ENCODE data around the gene PTPRN2.

Gene PTPRN2

DNA sequence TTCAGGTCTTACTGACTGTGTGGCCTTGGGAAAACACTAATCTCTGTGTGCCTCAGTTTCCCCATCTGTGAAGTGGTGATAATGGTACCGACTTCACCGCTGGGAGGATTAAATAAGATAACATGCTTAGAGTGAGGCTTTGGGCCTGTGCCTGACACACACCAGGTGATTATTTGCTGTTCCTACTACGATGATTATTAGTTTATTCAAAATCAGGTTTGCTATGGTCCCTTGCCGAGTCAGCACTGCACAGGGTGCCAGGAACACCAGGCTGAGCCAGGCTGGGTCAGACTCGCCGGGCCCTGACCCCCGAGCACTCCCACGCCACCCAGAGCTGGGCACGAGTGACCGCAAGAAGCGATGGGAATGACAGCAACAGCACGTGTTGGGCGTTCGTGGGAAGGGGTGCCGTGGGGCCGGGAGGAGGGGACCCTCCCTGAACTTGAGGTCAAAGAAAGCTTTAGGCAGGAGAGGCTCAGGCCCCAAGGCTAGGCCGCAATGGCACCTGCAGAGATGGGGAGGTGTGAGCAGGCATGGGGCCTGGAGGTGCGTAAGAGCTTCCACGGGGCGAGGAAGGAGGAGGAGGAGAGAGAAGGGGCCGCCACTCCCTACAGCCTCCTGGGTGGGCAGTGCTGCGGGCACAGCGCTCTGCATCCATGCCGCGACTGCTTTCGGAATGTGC is 925.4 kb downstream of the PTPRN2 start:
- DNase-seq, result no peak

DNA sequence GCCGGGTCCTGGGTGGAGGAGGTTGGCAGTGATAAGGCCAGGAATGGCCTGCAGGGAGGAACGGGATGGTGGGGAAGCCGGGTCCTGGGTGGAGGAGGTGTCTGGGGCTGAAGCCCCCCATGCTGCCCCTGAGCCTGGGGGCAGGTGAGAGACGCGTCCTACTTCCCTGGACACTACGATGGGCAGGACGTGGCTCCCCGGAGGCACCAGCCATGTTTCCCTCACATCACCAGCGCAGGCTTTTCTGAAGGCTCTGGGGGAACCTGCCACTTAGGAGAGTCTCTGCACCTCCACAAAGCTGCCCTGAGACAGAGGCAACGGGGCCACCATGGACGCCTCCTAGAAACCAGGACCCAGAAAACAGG is 926.0 kb downstream of the PTPRN2 start:
- no peak for DNase-seq

- DNase-seq, result no peak
These were observed 926.5 kb downstream of the PTPRN2 start for GRCh38 chr7:157660971-157661610.

DNA sequence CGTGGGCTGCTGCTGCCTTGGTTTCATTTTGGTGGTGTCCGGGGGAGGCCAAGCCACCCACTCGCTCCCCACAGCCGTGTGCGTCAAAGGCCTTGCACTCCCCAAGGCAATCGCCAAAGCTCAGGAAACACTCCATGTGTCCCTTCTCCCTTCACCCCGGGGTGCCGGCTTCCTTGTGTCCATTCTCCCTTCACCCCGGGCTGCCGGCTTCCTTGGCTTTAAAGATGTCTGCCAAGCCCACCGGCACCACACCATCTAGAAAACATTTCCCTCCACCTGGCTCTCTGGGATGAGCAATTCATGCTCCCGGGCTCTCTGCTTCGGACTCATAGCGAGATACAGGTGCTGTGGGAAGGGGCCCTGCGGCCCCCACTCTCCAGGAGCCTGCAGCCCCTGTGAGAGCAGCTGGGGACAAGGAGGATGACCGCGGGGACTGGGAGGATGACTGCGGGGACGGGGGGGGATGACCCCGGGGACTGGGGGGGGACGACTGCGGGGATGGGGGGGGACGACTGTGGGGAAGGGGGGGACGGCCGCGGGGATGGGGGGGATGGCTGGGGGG is 928.7 kb downstream of the PTPRN2 start:
- no peak for DNase-seq

DNA sequence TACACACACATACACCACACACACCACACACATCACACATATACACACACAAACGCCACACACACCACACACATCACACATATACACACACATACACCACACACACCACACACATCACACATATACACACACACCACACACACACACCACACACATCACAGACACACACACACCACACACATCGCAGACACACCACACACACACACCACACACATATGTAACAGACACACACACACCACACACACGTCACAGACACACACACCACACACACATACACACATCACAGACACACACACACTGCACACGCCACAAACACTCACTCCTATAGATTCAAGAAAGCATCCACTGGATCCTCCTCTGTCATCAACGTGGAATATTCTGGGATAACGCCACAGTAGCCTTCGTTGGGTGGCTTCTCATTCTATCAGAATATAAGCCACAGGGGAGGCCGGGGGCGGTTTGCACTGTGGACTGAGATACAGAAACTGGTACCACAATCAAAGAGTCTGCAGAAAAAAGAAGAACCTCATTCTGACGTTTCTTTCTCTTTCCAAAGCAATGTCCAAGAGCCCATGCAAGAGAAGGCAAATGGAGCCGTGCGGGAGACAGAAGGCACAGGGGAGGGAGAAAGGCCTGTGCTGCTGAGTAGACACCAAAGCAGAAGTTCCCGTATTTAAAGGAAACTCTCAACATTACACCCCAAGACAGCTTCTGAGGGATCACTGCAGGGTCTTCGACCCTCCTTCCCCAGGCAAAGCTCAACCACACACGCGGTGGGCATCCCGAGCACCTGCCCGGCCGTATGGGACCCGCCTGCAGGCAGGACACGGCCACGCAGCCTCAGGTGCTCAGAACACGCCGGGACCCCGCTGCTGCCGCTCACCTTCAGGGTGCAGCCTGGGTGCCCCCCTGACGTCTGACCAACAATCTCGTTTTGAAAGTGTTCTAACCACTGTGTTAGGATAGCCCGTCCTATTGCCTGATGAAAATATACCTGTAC is 929.6 kb downstream of the PTPRN2 start:
- no peak for DNase-seq

DNA sequence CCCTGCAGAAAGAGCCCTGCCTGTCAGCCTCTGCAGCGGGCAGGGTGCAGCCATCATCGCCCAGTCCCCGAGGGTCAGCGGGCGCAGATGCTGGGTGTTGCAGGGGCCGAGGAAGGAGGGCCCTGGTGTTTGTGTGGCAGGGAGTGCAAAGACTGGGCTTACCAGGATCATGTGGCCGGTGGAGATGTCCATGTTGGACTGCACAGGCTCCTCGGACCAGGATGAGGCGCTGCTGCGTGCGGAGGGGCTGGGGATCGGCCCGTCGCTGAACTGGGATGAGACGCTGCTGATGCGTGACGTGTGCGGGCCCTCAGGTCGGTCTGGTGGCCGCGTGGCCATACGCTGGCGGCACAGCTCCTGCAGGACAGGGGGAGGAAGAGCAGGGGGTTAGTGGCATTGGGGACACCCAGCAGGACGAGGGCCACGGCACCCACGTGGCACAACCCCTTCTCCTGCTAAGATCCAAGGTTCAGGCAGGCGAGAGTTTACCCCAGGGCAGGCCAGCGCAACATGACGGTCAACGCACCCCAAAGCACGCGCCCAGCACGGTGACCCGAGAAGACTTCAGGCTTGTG is 931.3 kb downstream of the PTPRN2 start:
- DNase-seq, result no peak

DNA sequence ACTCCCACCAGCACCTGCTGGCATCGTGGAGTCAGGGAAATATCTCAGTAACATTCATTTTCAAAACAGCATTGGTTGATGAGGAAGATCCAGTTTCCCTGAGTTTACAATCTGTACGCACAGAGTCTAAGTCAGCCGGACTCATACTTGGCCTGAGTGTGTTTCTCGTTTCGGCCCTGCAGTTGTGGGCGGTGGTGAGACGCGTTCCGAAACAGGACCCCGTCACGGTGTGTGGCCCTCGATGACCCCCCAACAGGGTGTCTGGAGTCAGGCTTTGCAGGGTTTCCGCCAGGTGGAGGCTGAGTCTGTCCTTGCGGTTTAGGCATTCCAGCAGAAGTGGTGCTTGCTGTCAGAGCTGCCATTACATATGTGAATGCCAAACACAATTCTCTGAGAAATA is 933.3 kb downstream of the PTPRN2 start:
- no peak for DNase-seq

DNA sequence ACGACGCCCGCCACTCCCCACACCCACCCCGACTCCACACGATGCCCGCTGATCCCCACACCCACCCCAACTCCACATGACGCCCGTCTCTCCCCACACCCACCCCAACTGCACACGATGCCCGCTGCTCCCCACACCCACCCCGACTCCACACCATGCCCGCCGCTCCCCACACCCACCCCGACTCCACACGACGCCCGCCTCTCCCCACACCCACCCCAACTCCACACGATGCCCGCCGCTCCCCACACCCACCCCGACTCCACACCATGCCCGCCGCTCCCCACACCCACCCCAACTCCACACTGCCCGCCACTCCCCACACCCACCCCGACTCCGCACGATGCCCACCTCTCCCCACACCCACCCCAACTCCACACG is 933.8 kb downstream of the PTPRN2 start:
- DNase-seq, result no peak

DNA sequence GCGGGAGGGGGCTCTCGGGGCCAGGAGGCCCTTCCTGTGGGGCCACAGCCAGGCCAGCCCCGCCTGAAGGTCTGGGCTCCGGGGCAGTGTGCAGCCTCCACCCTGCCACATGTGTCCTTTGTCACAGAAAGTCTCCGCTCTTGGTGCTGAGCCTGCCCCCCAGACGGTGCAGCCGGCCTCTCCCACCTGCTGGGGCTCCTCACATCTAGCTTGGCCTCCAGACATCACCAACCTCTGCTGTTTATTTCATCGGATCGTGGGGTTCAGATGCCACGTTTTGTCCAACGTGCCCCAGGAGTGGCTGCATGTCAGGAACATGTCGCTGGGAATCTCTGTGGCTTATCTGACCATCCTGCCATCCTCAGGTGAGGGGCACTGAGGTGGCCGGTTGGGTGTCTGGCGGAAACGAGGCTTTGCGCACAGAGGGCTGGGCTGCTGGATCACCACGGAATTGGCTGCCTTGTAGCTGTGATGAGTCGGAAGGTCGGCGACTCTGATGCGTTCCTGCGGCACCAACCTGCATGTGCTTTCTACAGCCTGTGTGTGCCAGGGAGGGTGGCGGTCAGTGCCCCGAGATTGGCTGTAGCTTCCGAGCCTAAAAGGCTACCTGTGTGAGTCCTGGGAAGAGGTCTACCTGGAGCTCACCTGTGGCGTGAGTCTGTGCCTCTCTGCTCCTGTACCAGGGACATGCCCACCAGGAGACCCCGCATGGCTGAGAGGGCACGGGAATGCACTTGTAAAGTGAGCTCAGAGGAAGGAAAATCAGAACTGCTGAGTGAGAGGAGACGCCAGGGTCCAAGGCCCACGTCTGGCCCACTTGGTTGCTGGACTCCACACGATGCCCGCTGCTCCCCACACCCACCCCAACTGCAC is 934.4 kb downstream of the PTPRN2 start:
- no peak for DNase-seq

DNA sequence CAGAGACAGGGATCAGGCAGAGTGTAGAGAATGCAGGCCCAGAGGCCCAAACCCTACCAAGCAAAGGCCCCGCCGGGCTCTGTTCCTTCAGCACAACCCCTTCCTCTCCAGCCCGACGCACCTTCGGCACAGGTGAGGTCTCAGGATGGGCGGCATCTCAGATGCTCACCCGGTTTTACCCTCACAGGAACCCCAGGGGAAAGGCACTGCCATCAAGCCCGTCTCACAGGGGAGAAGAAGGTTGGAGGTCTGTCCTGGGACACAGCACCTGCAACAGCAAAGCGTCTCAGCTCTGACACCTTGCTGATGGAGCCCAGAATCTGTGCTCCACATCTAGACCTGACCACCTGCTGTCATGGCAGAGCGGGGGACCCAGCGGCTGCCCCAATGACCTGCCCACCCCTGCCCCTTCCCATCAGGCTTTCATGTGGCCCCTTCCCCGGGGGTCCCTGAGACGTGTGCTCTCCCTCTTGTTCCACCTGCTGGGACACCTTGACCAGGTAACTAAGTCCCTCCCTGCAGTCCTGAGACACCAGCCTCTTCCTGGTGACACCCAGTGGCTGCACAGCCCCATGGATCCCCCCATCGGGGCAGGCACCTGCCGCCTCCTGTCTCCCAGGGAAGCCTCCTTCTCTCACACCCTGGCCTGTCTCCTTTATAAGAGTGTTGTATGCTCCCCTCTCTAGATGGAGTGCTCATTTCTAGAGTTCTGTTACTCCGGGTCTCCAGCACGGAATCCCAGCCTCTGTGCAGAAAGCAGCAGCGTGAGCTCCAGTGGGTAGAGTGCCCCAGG is 935.3 kb downstream of the PTPRN2 start:
- no peak for DNase-seq

GRCh38 chr7:157651366-157652160 is 936.1 kb downstream of the PTPRN2 start:
- no peak for DNase-seq

GRCh38 chr7:157650801-157651200 is 936.8 kb downstream of the PTPRN2 start:
- no peak for DNase-seq

GRCh38 chr7:157650131-157650631 is 937.4 kb downstream of the PTPRN2 start:
- DNase-seq, result no peak

- no peak for DNase-seq
These were observed 941.1 kb downstream of the PTPRN2 start for GRCh38 chr7:157646551-157646950.

- no peak for DNase-seq
These were observed 942.1 kb downstream of the PTPRN2 start for GRCh38 chr7:157645539-157645938.

DNA sequence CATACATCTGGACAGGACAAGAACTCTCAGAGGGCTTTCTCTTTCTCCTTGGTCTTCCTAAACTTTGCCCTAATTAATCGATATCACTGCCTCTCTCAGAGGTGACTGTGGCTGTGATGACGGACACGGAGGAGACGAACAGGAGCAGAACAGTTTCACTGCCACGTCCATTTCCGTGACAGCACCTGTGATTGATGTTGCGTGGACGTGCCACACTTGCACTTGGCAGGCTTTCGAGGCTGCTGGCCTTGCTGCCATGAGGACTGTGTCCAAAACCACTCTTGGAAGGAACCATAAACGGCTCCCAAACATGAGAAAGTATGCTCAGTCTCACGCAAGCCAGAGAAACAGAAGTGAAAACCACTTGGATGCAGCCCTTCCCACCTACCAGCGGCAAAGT is 942.7 kb downstream of the PTPRN2 start:
- DNase-seq, result no peak

- no peak for DNase-seq
These were observed 944.1 kb downstream of the PTPRN2 start for GRCh38 chr7:157643525-157643970.

DNA sequence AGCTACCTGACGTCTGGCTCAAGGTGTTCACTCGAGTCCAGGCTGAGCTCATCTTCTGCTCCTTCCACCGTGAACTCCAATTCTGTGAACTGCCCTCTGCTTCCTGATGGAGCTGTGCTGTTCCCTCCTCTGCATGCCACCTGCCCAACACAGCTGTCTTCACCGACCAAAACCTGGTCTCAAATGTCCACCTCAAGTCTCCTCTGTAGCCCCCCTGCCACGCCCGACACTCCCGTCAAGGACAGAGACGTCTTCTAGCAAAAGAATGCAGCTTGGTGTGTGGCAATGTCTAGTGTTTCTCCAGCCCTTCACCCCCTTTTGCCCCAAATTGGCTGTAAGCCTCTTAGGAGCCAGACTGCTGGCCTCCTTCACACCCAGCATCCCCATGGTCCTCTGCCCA is 945.8 kb downstream of the PTPRN2 start:
- DNase-seq, result no peak

- DNase-seq, result no peak
These were observed 947.5 kb downstream of the PTPRN2 start for GRCh38 chr7:157640144-157640543.

GRCh38 chr7:157638563-157638962 is 949.1 kb downstream of the PTPRN2 start:
- DNase-seq, result no peak
